GM06990 (cell line): Measurements from ENCODE around the gene GPR39.

Experiments
- DNase-seq: peaks from one replicate; pipeline ENCODE4 v3.0.0-alpha.2; 2011; ENCODE audit not compliant: insufficient read length; ENCODE audit errors: extremely low read depth
- H3K27me3 ChIP-seq: replicated peaks from 2 replicates; pipeline ENCODE4 v1.6.0; 2011; ENCODE audit warnings: low read length; ENCODE audit not compliant: control insufficient read depth, insufficient read depth
- H3K36me3 ChIP-seq: 2 replicates; pipeline ENCODE4 v1.5.1; 2011; ENCODE audit warnings: low read length; ENCODE audit not compliant: control insufficient read depth, insufficient read depth
- H3K4me3 ChIP-seq: replicated peaks from 2 replicates; pipeline ENCODE4 v1.5.1; 2011; ENCODE audit warnings: low read depth, mild to moderate bottlenecking, control low read depth, low read length
- CTCF ChIP-seq: IDR thresholded peaks from 2 replicates; pipeline ENCODE4 v1.5.1; 2011; ENCODE audit warnings: low read length, control low read depth, mild to moderate bottlenecking, inconsistent platforms; ENCODE audit not compliant: insufficient read depth, poor library complexity, severe bottlenecking

The GPR39 gene

GRCh38 chr2:132615329-132616085 is 198.9 kb downstream of the GPR39 start:
- no peak overlapping the region for H3K4me3 ChIP-seq
- no peak for DNase-seq
- TF ChIP-seq CTCF: no peak

GRCh38 chr2:132617989-132618388 is 201.4 kb downstream of the GPR39 start:
- Histone ChIP-seq H3K27me3 (no peaks in the 10 kb centered on the region), H3K36me3 (no peaks in the 10 kb centered on the region), H3K4me3 (no peak overlapping the region)
- DNase-seq: no peak
- no peak for TF ChIP-seq CTCF

More at GRCh38 chr2:132615329-132616085, 198.9 kb downstream of the GPR39 start:
- Histone ChIP-seq H3K27me3 (no peaks in the 10 kb centered on the region), H3K36me3 (no peaks in the 10 kb centered on the region)

GRCh38 chr2:132618734-132619133 is 202.1 kb downstream of the GPR39 start:
- H3K4me3 ChIP-seq: no peak overlapping the region
- no peaks in the 10 kb centered on the region for H3K27me3 ChIP-seq
- no peak for DNase-seq
- no peaks in the 10 kb centered on the region for H3K36me3 ChIP-seq
- no peak for TF ChIP-seq CTCF

- H3K4me3 ChIP-seq: no peak overlapping the region
- no peak for DNase-seq
- no peak for TF ChIP-seq CTCF
- no peaks in the 10 kb centered on the region for H3K36me3 ChIP-seq
- H3K27me3 ChIP-seq: no peaks in the 10 kb centered on the region
Measured at GRCh38 chr2:132620115-132620514, 203.5 kb downstream of the GPR39 start.

- Histone ChIP-seq H3K4me3 (no peak overlapping the region), H3K36me3 (no peaks in the 10 kb centered on the region), H3K27me3 (no peaks in the 10 kb centered on the region)
- no peak for DNase-seq
- TF ChIP-seq CTCF: no peak
Measured at GRCh38 chr2:132621131-132621875, 204.7 kb downstream of the GPR39 start.
